GM21367 (cell line): Measurements from ENCODE around the gene UBL3.

Experiments used
- ATAC-seq: cut with Tn5 transposase; IDR thresholded peaks from one replicate; pipeline ENCODE4 v1.9.1; 2021; ENCODE audit not compliant: unreplicated experiment

The UBL3 gene

GRCh38 chr13:29716493-29716892, 133.9 kb downstream of the UBL3 start:
- no peak for ATAC-seq
